Vagina (tissue), 2 donors: ENCODE data around the gene HLA-DMA. TPM values are rescaled to one million over a fixed set of nuclear protein-coding genes. Genes with fewer than 3 reads are reported as not detected.

Experiments
- DNase-seq, 2 donors: peaks; one replicate each; pipeline ENCODE4 v3.0.0-alpha.2; 2017; ENCODE audit errors: extremely low spot score in 2 of 2
- H3K27ac ChIP-seq: fragments of 200-600 bp; sonication (generic); one replicate; pipeline ENCODE4 v1.5.1; 2019
- H3K27me3 ChIP-seq: fragments of 200-600 bp; sonication (generic); one replicate; pipeline ENCODE4 v1.5.1; 2019
- H3K36me3 ChIP-seq, 2 donors: fragments of 200-600 bp; sonication (generic); one replicate each; pipeline ENCODE4 v1.5.1; 2017 to 2019
- H3K4me1 ChIP-seq: fragments of 200-600 bp; sonication (generic); one replicate; pipeline ENCODE4 v1.5.1; 2019
- H3K4me3 ChIP-seq, 2 donors: fragments of 200-600 bp; sonication (generic); 1 replicate in 1 of 2; 2 replicates in 1 of 2; pipeline ENCODE4 v1.5.1; 2016 to 2019
- H3K9me3 ChIP-seq: fragments of 200-600 bp; sonication (generic); one replicate; pipeline ENCODE4 v1.5.1; 2019
- CTCF ChIP-seq, 3 experiments: fragments of 450-650 bp in 2 of 3; fragments of 200-600 bp in 1 of 3; sonication (generic) in 1 of 3; IDR thresholded peaks; one replicate each; pipeline ENCODE4 v1.5.1; 2017 to 2019; ENCODE audit warnings: antibody characterized with exemption in 3 of 3, mild to moderate bottlenecking in 2 of 3, moderate library complexity in 2 of 3
- POLR2A ChIP-seq, 2 donors: fragments of 450-650 bp; IDR thresholded peaks; one replicate each; pipeline ENCODE4 v1.6.1; 2017; ENCODE audit warnings: antibody characterized with exemption in 2 of 2, mild to moderate bottlenecking in 2 of 2, moderate library complexity in 2 of 2
- POLR2AphosphoS5 ChIP-seq, 2 donors: sonication (generic); formaldehyde crosslinking; IDR thresholded peaks; one replicate each; pipeline ENCODE4 v1.9.0; 2017; ENCODE audit warnings: antibody characterized with exemption in 2 of 2, mild to moderate bottlenecking in 2 of 2, low read depth in 1 of 2; ENCODE audit not compliant: insufficient read depth in 1 of 2
- intact Hi-C: fragments of 100-400 bp; cut with DNase I; formaldehyde crosslinking; loops from one replicate; pipeline ENCODE4 v1.15.1; 2023
- total RNA-seq: library from RNA; depleted of rRNA; stranded (reverse); fragments of >200 nt; gene quantifications from one replicate; pipeline ENCODE4 v1.2.3, GENCODE V29; 2016

Gene HLA-DMA
- total RNA-seq, 1 donor from 2014 or later = 27.7 TPM

- no peak overlapping the region for H3K4me3 ChIP-seq
Measured at GRCh38 chr6:32964776-32965175, 11.9 kb upstream of the HLA-DMA start.

GRCh38 chr6:32963866-32964265 is 11.0 kb upstream of the HLA-DMA start:
- Histone ChIP-seq H3K9me3 (no peaks in the 10 kb centered on the region), H3K36me3 (no peaks in the 10 kb centered on the region), H3K4me3 (no peak overlapping the region), H3K4me1 (peaks cover 24% of the 10 kb centered on the region), H3K27ac (no peak overlapping the region), H3K27me3 (no peaks in the 10 kb centered on the region)
- DNase-seq = no peak
- TF ChIP-seq CTCF (IDR thresholded peaks at IDR 0.05) = no peak
- TF ChIP-seq POLR2AphosphoS5 (IDR thresholded peaks at IDR 0.05; ENCODE audit: insufficient read depth in 1 of 2, low read depth in 1 of 2) = no peak
- no peak for TF ChIP-seq POLR2A (IDR thresholded peaks at IDR 0.05)
- intact Hi-C loops = no loop called here

More at GRCh38 chr6:32964776-32965175, 11.9 kb upstream of the HLA-DMA start:
- intact Hi-C loops = no loop called here
- DNase-seq = no peak
- TF ChIP-seq POLR2AphosphoS5 (IDR thresholded peaks at IDR 0.05; ENCODE audit: insufficient read depth in 1 of 2, low read depth in 1 of 2) (no peak), POLR2A (IDR thresholded peaks at IDR 0.05) (no peak), CTCF (IDR thresholded peaks at IDR 0.05) (no peak)
- Histone ChIP-seq H3K27me3 (no peaks in the 10 kb centered on the region), H3K4me1 (peaks cover 24% of the 10 kb centered on the region), H3K27ac (no peak overlapping the region), H3K36me3 (no peaks in the 10 kb centered on the region), H3K9me3 (no peaks in the 10 kb centered on the region)

- Histone ChIP-seq H3K9me3 (no peaks in the 10 kb centered on the region), H3K4me3 (no peak overlapping the region), H3K36me3 (no peaks in the 10 kb centered on the region), H3K4me1 (peaks cover 18% of the 10 kb centered on the region), H3K27me3 (no peaks in the 10 kb centered on the region), H3K27ac (no peak overlapping the region)
- DNase-seq = no peak
- intact Hi-C loops = no loop called here
- TF ChIP-seq POLR2A (IDR thresholded peaks at IDR 0.05) (no peak), POLR2AphosphoS5 (IDR thresholded peaks at IDR 0.05; ENCODE audit: insufficient read depth in 1 of 2, low read depth in 1 of 2) (no peak), CTCF (IDR thresholded peaks at IDR 0.05) (no peak)
Measured at GRCh38 chr6:32962213-32962826, 9.4 kb upstream of the HLA-DMA start.

GRCh38 chr6:32960563-32960962 is 7.7 kb upstream of the HLA-DMA start:
- H3K36me3 ChIP-seq = no peaks in the 10 kb centered on the region
- H3K4me3 ChIP-seq = no peak overlapping the region
- TF ChIP-seq CTCF (IDR thresholded peaks at IDR 0.05) (no peak), POLR2AphosphoS5 (IDR thresholded peaks at IDR 0.05; ENCODE audit: insufficient read depth in 1 of 2, low read depth in 1 of 2) (no peak), POLR2A (IDR thresholded peaks at IDR 0.05) (no peak)
- no peaks in the 10 kb centered on the region for H3K9me3 ChIP-seq
- intact Hi-C loops = no loop called here
- no peak for DNase-seq
- H3K4me1 ChIP-seq = peaks cover under 1% of the 10 kb centered on the region
- H3K27ac ChIP-seq = no peak overlapping the region
- H3K27me3 ChIP-seq = no peaks in the 10 kb centered on the region

- Histone ChIP-seq H3K9me3 (no peaks in the 10 kb centered on the region), H3K27ac (no peak overlapping the region), H3K27me3 (no peaks in the 10 kb centered on the region), H3K36me3 (no peaks in the 10 kb centered on the region), H3K4me3 (no peak overlapping the region), H3K4me1 (no peaks in the 10 kb centered on the region)
- DNase-seq = no peak
- no peak for TF ChIP-seq POLR2A (IDR thresholded peaks at IDR 0.05)
- no peak for TF ChIP-seq CTCF (IDR thresholded peaks at IDR 0.05)
- no peak for TF ChIP-seq POLR2AphosphoS5 (IDR thresholded peaks at IDR 0.05; ENCODE audit: insufficient read depth in 1 of 2, low read depth in 1 of 2)
- intact Hi-C loops = no loop called here
Measured at GRCh38 chr6:32956176-32956575, 3.3 kb upstream of the HLA-DMA start.
